Left forelimb (tissue), 1 donor: ENCODE measurements around the gene PTBP3.

Source experiments
- DNase-seq: peaks from one replicate; pipeline ENCODE4 v3.0.0-alpha.2; 2018; ENCODE audit warnings: low spot score

Gene PTBP3

DNA sequence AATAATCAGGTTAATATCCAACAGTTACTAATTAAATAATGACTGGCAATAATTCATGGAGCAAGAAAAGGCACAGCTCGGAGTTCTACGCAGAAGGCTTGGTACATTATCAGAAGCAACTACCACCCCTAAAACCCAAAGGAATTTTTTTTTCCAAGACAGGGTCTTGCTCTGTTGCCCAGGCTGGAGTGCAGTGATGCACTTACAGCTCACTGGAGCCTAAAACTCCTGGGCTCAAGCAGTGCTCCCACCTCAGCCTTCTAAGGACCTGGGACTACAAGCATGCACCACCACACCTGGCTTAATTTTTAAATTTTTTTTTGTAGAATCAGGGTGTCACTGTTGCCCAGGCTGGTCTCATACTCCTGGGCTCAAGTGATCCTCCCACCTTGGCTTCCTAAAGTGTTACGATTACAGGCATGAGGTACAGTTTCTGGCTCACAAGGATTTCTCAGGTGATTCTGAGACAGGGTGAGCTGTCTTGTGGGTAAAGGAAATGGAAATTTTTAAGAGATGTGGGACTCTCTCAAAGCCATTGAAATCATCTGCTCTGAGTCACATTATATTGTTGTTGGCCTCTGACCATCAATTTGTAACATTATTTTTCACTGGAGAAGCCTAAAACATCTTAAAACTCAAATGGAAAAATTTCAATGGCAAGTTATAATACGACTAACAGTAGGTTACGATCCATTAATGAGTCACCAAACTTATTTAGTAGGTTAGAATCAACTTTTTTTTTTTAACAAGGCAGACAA, 26.8 kb upstream of the PTBP3 start:
- no peak for DNase-seq

DNA sequence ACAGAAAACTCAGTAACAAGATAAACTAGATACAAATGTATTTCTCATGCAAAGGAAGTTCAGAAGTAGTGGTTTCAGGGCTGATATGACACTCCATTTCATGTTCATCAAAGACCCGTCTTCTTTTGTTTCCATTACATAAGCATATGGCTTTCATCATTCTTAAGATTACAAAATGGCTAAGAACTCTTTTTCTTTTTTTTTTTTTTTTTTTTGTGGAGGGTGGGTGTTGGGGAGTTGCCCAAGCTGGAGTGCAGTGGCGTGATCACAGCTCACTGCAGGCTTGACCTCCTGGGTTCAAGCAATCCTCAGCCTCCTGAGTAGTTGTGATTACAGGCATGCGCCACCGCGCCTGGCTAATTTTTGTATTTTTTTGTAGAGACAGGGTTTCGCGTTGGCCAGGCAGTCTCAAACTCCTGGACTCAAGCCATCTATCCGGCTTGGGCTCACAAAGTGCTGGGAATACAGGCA, 22.0 kb upstream of the PTBP3 start:
- no peak for DNase-seq

DNA sequence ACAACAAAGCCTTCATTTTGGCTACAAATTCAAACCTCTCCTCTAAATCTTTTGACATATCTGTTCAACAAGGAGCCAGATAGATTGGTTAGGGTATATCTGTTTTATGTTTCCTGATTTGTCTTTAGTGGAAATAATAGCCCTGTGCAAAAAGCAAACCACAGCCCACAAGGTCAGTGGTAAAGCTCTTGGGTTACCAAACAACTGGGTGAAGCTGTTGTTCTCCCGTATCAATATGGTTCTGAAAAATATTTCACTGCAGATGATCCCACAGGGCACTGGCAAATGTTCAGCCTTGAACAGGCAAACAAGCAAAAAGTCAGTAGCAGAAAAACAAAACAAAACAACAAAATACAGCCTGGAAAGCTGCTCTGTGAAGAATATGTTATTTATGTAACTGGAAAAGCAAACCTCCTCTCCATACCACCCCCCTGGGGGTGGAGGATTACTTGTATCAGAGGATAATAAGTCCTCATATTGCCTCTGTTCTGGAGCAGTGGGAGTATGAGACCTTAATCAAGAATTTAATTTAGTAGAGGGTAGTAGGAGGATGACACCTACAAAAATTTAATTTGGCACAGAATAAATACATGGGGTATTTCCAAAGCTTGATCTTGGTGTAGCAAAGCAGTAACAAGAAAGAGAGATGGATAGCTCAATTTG, 20.8 kb upstream of the PTBP3 start:
- no peak for DNase-seq

DNA sequence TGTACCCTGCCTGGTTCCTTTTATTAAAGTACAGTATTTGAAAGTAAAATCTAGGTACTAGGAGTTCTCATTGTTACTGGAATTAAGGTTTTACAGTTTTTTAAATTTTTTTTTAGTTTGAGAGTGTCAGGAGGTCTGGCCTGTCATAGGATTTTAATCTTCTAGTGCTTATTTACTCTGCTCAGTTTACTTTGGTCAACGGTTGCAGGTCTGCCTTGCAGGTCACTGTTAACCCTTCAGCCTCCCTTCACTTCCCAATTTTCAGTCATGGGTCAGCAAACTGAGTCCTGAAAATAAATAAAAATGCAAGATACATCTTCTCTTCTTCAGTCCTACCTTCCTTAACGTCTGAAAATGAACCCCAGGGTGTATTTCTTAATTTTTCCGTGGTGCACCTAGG, 18.8 kb upstream of the PTBP3 start:
- DNase-seq, result no peak

DNA sequence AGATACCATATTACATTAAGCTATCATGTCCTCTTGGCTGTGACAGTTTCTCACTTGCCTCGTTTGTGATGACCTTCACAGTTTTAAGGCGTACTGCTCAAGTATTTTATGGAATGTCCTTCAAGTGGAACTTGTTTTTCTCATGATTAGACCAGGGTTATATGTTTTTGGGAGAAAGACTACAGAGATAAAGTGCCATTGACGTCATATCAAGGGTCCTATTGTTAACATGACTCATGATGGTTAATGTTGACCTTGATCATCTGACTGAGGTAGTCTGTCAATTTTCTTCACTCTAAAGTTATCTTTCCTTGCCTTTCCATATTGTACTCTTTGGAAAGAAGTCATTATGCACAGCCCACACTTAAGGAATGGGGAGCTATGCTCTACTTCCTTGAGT, 17.8 kb upstream of the PTBP3 start:
- DNase-seq, result no peak

DNA sequence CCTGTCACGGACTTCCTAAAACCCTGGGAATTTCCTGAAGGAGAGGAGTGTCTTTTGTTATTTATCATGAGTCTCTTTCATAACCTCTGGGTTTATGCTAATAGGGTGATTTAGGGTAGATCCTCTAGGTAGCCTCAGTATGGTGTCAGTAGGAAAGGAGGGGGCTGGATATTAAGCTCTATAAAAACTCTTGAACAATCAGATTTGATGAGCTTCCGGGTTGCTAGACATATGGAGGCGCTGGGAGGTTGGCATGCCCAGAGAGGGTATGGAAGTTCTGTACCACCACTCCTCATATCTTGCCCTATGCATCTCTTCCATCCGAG, 15.6 kb upstream of the PTBP3 start:
- no peak for DNase-seq

DNA sequence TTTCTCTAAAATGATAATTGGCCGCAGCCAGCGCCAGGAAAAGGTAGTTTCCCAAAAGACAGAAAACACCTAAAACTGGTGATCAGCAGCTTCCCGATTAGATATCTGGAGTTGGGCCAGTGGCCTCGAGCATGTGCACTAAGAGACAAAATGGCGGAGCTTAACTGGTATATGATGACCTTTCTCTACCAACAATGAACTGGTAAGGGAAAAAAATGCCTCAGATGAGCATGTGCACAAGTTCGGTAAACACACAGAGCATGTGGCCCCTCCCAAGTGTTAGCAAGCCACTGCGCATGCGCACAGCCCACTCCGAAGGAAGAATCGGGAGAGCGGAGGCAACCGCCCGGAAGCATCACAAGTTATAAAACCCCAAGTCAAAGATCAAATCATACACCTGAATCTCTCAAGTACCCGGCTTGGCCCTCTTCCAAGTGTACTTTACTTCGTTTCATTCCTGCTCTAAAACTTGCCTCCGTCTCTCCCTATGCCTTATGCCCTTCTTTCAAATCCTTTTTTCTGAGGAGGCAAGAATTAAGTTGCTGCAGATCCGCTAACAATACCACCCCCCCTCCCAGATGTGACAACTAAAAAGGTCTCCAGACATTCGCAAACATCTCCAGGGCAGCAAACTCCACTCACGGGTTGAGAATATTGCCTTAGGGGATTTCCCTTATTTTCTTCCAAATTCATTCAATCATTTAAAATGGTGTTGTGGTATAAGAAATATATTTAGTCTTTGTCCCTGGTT, 15.0 kb upstream of the PTBP3 start:
- peak; percentile 84 for DNase-seq

DNA sequence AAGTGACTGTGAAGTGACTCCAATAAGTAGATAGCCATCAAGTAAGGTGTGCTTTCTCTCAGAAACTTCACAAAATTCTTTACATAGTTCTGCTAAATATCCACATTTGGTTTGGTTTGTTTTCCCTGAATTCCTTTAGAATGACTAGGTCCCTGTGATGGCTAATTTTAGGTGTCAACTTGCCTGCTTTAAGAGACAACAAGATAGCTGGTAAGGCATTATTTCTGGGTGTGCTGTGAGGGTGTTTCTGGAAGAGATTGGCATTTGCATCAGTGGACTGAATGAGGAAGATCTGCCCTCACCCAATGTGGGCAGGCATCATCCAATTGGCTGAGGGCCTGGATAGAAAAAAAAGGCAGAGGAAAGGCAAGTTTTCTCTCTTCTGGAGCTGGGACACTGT, 8.3 kb upstream of the PTBP3 start:
- no peak for DNase-seq

DNA sequence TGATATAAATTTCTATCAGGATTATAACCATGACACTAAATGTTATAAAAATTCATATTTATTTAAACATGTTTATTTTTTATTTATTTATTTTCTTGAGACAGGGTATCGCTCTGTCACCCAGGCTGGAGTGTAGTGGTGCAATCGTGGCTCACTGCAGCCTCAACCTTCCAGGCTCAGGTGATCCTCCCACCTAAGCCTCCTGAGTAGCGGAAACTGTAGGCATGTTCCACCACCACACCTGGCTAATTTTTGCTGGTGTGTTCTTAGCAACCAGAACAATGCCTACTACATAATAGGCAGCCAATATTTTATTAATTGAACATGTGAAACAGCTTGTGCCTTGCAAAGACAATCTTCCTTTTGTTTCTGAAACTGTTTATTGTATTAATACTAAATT, 6.5 kb upstream of the PTBP3 start:
- no peak for DNase-seq

DNA sequence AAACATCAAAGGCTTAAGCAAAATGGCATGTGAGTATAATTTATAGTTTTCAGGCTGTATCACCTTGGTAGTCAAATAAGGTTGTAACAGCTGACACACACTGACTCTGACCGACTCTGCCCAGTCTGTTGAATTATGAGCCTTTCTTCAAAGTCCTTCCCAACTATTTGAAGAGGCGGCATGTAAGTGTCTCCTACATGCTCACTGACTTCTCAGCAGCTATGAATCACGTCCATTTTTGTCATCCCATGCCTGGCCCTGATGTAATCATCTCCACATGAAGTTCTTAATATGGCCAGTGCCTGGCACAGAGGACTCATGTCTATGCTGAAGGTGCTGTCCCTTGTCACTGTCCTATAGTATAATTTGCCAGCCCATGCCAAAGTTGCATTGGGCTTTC, 5.1 kb upstream of the PTBP3 start:
- DNase-seq, result no peak

DNA sequence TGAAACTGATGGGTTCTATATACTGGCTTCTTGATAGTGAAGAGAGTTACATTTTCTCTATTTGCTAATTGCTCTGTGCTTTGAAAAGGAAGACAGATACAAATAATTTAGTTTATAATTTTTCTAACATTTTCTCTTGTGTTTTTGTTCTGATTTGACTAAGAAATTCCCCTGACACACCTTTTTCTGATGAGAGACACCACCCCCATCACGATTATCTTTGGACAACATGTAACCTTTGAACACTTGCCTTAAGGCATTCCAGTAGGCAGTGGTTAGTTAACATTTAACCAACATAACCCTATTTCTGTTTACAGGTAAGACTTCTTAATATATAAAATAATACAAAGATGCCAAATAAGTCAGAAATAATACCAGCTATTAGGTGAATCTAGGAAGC, 4.1 kb upstream of the PTBP3 start:
- DNase-seq, result no peak

DNA sequence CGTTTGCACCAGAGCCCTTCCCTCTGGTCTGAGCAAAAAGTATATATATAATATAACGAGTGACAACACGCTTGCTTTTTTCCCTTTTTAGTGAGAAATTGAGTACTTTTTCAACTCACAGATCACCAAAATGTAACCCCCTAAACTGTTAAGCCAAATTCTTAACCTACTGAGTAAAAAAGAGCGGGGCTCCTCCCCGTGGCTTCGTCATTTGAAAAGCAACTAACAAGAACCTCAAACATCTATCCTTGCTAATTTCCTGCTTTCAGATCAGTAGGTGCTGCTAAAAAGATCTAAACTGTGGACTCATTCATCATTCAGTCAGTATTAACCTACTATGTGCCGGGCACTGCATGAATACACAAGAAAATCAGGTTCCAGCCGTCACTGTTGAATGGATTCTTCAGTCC, 1.0 kb upstream of the PTBP3 start:
- no peak for DNase-seq

DNA sequence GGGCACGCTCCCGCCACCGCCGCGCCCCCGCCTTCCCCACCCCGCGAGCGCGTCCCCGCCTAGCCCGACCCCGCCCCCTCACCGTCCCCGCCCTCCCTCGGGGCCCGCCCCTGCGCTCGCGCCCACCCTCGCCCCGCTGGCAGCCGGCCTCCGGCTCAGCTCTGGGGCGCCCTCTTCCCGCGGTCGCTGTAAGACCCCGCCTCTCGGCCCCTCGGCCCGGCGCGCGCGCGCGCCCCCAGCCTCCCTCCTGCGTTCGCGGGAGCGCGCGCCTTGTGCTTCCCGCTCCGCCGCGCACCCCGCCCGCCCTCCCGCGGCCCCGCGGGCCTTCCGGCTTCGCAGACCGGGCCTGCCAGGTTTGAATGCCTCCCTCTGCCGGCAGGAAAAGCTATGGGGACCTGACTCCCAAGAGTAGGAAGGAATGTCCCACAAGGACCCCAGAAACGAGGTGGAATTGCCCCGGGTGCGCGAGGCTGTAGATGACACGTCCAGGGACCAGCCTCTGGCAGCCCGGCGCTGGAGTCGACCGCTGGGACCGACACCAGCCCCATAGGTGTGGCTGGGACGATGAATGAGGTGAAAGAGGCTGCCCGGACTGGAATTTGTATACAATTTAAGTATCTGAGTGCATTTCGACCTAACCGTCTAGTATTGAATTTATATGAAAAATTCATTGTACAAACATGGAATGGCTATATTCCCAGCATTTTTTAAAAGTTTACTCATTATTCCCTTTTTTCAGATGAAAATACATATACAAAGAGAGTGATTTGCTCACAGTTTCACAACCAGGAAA, 416 bp upstream of the PTBP3 start:
- peak; percentile 99 for DNase-seq

DNA sequence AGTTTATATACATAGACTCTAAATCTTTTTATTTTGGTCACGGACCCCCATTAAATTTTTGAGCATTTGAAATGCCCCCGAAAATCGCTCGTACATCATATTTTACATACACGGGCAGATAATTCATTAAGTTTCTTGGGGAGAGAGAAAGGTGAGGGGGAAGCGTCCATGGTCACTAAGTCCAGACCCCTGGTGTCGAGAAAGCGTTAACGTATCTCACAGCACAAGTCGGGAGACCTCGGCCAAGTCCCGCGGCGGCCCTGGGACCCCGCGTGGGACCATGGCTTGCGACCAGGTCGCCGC, 794 bp downstream of the PTBP3 start:
- no peak for DNase-seq

DNA sequence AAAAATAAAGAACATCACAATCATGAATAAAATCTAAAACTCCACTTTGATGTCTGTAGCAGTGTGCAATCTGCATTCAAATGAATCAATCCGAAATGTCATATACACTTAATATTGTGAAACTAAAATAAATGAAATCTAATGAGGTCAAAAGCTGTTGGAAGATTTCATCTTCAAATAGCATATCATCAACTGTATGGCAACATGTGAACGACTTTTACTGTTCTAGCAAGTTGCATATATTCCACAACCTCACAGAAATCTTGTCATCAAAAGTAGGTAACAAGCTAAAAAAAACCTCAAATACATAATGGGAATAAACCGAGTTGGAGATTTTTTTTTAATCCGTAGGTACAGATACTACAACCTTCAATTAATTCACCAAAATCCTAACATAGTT, 1.2 kb downstream of the PTBP3 start:
- no peak for DNase-seq

DNA sequence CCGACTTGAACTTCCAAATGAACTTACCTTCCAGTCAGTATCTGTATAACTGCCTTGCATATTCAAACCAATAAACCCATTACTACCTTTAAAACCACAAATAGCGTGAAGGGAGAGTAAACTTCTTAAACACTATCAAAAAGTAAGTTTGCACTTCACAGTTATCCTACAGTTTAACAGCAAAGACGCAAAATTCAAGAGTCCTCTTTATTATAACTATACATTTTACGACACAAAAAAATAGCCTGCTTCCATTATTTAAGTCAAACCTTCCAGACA, 1.8 kb downstream of the PTBP3 start:
- DNase-seq, result no peak

DNA sequence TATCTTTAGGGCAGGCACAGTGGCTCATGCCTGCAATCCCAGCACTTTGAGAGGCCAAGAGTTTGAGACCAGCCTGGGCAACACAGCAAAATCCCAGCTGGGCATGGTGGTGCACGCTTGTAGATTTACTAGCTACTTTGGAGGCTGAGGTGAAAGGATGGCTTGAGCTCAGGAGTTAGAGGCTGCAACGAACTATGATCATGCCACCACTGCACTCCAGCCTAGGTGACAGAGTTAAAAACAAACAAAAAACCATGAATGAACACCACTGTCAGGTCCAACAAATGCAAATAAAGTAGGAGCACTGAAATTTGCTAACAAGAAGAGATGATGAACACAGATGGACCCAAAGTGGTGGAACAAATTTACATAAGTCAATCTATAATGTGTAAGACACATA, 4.9 kb downstream of the PTBP3 start:
- no peak for DNase-seq

DNA sequence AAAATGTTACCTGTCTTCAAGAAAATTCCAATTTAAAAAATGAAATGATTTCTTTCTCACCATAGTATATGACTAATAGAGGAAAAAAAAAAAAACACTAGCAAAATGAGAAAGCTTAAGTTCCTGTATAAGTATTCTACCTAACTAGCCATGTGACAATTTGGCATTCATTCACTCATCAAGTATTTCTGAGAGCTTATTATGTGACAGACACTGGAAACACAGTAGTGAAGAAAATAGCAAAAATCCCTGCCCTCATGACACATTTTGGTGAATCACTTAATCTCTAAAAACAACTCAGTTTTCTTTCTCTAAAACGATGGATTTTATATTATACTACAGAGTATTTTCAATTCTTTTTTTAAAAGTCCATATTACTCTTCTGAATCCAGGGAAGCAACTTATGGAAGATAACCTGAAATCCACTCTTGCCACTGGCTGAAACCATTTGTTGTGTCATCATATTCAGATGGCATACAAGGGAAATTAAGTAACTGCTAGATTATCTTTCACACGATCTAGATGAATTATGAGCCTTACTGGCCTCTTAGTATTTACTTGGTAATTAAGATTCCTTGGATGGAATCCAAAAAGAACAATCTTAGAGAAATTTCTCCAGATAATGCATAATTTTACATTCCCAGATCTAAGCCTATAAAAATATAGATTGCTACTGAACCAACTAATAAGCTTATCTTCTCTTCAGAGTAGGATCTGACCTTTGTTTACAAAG, 5.5 kb downstream of the PTBP3 start:
- DNase-seq, result no peak

DNA sequence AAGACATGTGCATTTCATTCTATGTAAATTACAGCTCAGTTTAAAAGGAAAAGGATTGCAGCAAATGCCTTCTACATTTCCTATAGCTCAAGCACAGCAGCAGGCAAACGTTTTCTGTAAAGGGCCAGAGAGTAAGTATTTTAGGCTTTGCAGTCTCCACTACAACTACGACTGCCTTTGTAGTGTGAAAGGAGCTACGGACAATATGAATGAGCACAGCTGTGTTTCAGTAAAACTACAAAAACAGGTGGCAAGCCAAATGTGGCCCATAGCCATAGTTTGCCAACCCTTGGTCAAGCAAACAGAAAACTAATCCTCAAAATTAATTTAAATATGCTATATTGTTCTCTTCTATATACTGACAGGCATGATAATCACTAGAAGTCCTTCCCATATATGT, 7.2 kb downstream of the PTBP3 start:
- no peak for DNase-seq

DNA sequence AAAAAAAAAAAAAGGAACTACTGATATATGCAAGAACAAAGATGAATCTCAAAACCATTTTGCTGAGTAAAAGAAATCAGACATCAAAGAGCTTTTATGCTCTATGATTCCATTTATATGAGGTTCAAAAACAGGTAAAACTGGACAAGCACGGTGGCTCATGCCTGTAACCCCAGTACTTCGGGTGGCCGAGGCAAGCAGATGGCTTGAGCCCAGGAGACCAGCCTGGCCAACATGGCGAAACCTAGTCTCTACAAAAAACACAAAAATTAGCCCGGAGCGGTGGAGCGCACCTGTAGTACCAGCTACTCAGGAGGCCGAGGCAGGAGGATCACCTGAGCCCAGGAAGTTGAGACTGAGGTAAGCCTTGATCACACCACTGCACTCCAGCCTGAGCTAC, 7.8 kb downstream of the PTBP3 start:
- DNase-seq, result no peak

DNA sequence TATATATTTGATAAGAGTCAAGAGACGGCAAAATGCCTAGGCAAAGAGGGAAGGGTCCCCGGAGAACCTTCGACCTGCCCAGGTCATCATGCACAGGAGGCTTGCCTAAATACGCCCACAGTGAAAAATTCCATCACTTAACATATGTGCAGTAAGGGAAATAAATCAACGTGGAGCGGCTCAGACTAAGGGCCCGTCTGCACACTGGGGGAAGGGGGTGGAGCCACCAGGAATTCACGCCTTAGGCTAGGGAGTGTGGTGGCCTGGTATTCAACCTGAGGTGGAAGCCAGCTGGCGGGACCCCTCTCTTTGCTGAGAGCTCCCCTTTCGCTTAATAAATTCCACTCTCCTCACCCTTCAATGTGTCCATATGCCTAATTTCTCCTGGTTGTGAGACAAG, 8.3 kb downstream of the PTBP3 start:
- DNase-seq, result no peak

DNA sequence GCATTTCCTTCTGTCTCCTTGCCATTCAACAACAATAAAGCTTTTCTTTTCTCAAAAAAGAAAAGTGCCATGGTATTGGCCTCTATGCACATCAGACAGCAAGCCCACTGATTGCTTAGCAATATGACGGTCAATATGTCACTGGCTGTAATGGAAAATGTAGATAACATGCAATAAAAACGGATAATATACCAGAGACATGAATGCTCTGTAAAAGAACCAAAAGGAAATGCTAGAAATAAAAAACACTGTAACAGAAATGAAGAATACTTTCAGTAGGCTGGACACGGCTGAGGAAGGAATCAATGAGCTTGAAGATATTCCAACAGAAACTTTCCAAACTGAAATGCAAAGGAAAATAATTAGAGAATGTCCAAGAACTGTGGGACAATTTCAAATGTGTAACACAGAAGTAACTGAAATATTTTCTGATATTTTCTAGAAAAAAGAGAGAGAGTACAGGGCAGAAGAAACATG, 10.0 kb downstream of the PTBP3 start:
- no peak for DNase-seq
